GM19193 (cell line): ENCODE measurements around the gene P2RX6.
A peak's percentile ranks its signal among the peaks of the same experiment; 100 is the strongest.

ENCODE experiments used
- POLR2A ChIP-seq: IDR thresholded peaks from 4 replicates; pipeline ENCODE4 v1.6.1; 2011; ENCODE audit not compliant: insufficient read depth, insufficient read length; ENCODE audit errors: extremely low read depth

P2RX6 gene

GRCh38 chr22:20990184-20991180 is 24.5 kb upstream of the P2RX6 start:
- TF ChIP-seq POLR2A = no peak

- TF ChIP-seq POLR2A = peak; percentile 4
Observed at GRCh38 chr22:20991252-20992055, 23.5 kb upstream of the P2RX6 start.

- no peak for TF ChIP-seq POLR2A
Observed at GRCh38 chr22:20992056-20992442, 22.9 kb upstream of the P2RX6 start.

- no peak for TF ChIP-seq POLR2A
Observed at GRCh38 chr22:20992456-20993303, 22.3 kb upstream of the P2RX6 start.

- TF ChIP-seq POLR2A = no peak
Observed at GRCh38 chr22:20993304-20994127, 21.4 kb upstream of the P2RX6 start.

GRCh38 chr22:20994128-20994901 is 20.6 kb upstream of the P2RX6 start:
- TF ChIP-seq POLR2A = no peak

GRCh38 chr22:20994902-20995241 is 20.1 kb upstream of the P2RX6 start:
- no peak for TF ChIP-seq POLR2A

- no peak for TF ChIP-seq POLR2A
Observed at GRCh38 chr22:20995329-20996030, 19.5 kb upstream of the P2RX6 start.

- TF ChIP-seq POLR2A = no peak
Observed at GRCh38 chr22:20996031-20996410, 18.9 kb upstream of the P2RX6 start.

GRCh38 chr22:20996598-20997535 is 18.1 kb upstream of the P2RX6 start:
- TF ChIP-seq POLR2A = peak; percentile 7

GRCh38 chr22:20997536-20998257 is 17.3 kb upstream of the P2RX6 start:
- no peak for TF ChIP-seq POLR2A
